Fibroblast of lung (primary cell): Measurements from ENCODE around the gene FAM107B. TPM values are rescaled to one million over a fixed set of nuclear protein-coding genes. Genes with fewer than 3 reads are reported as not detected.

Experiments used
- DNase-seq, 2 donors: peaks; one replicate each; pipeline versions ENCODE4 v3.0.0 to v3.0.0-alpha.2; 2010; ENCODE audit warnings: low read depth in 2 of 2
- H2AFZ ChIP-seq: 2 replicates; pipeline ENCODE4 v1.5.1; 2012; ENCODE audit warnings: low read length, control low read depth, inconsistent platforms
- H3K27ac ChIP-seq: 2 replicates; pipeline ENCODE4 v1.5.1; 2011; ENCODE audit warnings: low read length, control low read depth; ENCODE audit not compliant: insufficient read depth
- H3K27me3 ChIP-seq: 2 replicates; pipeline ENCODE4 v1.5.1; 2011; ENCODE audit warnings: mild to moderate bottlenecking, low read length; ENCODE audit not compliant: control insufficient read depth, insufficient read depth
- H3K36me3 ChIP-seq: 2 replicates; pipeline ENCODE4 v1.5.1; 2011; ENCODE audit warnings: low read length; ENCODE audit not compliant: control insufficient read depth, insufficient read depth
- H3K4me1 ChIP-seq: 2 replicates; pipeline ENCODE4 v1.5.1; 2011; ENCODE audit warnings: low read length; ENCODE audit not compliant: control insufficient read depth, insufficient read depth; ENCODE audit errors: extremely low read depth
- H3K4me2 ChIP-seq: 2 replicates; pipeline ENCODE4 v1.5.1; 2011; ENCODE audit warnings: low read length, control low read depth; ENCODE audit not compliant: insufficient read depth; ENCODE audit errors: extremely low read depth
- H3K4me3 ChIP-seq, 4 experiments: fragments of 200-600 bp in 1 of 4; sonication (generic) in 1 of 4; replicated peaks in 1 of 4; 2 replicates each; pipeline ENCODE4 v1.5.1; 2011 to 2016; ENCODE audit warnings: low read length in 4 of 4, low read depth in 3 of 4, mild to moderate bottlenecking in 3 of 4, control low read depth in 2 of 4, inconsistent platforms in 1 of 4, mixed read lengths in 1 of 4; ENCODE audit not compliant: insufficient read depth in 1 of 4; ENCODE audit errors: control extremely low read depth in 1 of 4
- H3K79me2 ChIP-seq: 2 replicates; pipeline ENCODE4 v1.5.1; 2012; ENCODE audit warnings: mild to moderate bottlenecking, low read length, inconsistent platforms; ENCODE audit not compliant: control insufficient read depth, insufficient read depth
- H3K9ac ChIP-seq: 2 replicates; pipeline ENCODE4 v1.5.1; 2011; ENCODE audit warnings: mild to moderate bottlenecking, low read length, control low read depth; ENCODE audit not compliant: insufficient read depth
- H3K9me3 ChIP-seq: 2 replicates; pipeline ENCODE4 v1.5.1; 2012; ENCODE audit warnings: low read depth, low read length; ENCODE audit not compliant: control insufficient read depth, insufficient read depth
- H4K20me1 ChIP-seq: 2 replicates; pipeline ENCODE4 v1.5.1; 2011; ENCODE audit warnings: low read length; ENCODE audit not compliant: control insufficient read depth, insufficient read depth; ENCODE audit errors: extremely low read depth
- EZH2 ChIP-seq: IDR thresholded peaks from 2 replicates; pipeline ENCODE4 v1.5.1; 2012; ENCODE audit warnings: low read length, control low read depth, mild to moderate bottlenecking; ENCODE audit errors: missing control alignments
- polyA plus RNA-seq, 2 donors: library from polyadenylated mRNA; depleted of rRNA in 1 of 2; stranded (reverse) in 1 of 2; unstranded in 1 of 2; fragments of >200 nt; gene quantifications; 2 replicates each; pipeline ENCODE4 v1.2.1, GENCODE V29; 2011 to 2012; ENCODE audit warnings: missing spikeins in 1 of 2
- total RNA-seq: library from RNA; depleted of rRNA; stranded (reverse); fragments of >200 nt; gene quantifications from 2 replicates; pipeline ENCODE4 v1.2.1, GENCODE V29; 2014
- TF ChIP-seq, protein P1 (sequence below), 2 donors: IDR thresholded peaks in 1 of 2; conservative IDR thresholded peaks in 1 of 2; 1 replicate in 1 of 2; 2 replicates in 1 of 2; pipeline ENCODE4 v1.5.1; 2011 to 2012; ENCODE audit warnings: low read length in 2 of 2, control low read depth in 1 of 2, inconsistent platforms in 1 of 2, low read depth in 1 of 2, mild to moderate bottlenecking in 1 of 2

Gene FAM107B
- total and polyA plus RNA-seq, 2 donors (not counting 1 experiment from before 2014, with no cell fraction given): 29.0 to 36.0 TPM

DNA sequence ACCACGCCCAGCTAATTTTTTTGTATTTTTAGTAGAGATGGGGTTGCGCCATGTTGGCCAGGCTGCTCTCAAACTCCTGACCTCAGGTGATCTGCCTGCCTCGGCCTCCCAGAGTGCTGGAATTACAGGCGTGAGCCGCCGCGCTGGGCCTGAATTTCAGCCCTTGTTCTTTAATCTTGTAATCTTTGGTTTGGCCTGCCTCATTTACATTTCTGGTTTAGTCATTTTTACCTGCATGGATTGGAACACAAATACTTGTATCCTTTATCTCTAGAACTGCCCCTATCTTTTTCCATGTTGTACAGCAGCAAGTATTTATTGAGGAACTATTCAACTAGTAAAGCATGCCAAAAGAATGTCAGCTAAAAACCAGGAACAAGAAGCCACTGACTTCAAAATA lies 248.4 kb downstream of the FAM107B start:
- H3K4me3 ChIP-seq: no peak overlapping the region
- no peaks in the 10 kb centered on the region for H3K27me3 ChIP-seq
- H3K4me1 ChIP-seq: no peaks in the 10 kb centered on the region
- no peak overlapping the region for H3K4me2 ChIP-seq
- DNase-seq: no peak
- no peaks in the 10 kb centered on the region for H3K79me2 ChIP-seq
- no peaks in the 10 kb centered on the region for H3K9me3 ChIP-seq
- H3K9ac ChIP-seq: no peak overlapping the region
- no peak overlapping the region for H3K27ac ChIP-seq
- H2AFZ ChIP-seq: no peak overlapping the region
- no peaks in the 10 kb centered on the region for H3K36me3 ChIP-seq
- H4K20me1 ChIP-seq: no peaks in the 10 kb centered on the region
- TF ChIP-seq EZH2: no peak
- TF ChIP-seq, protein P1, sequence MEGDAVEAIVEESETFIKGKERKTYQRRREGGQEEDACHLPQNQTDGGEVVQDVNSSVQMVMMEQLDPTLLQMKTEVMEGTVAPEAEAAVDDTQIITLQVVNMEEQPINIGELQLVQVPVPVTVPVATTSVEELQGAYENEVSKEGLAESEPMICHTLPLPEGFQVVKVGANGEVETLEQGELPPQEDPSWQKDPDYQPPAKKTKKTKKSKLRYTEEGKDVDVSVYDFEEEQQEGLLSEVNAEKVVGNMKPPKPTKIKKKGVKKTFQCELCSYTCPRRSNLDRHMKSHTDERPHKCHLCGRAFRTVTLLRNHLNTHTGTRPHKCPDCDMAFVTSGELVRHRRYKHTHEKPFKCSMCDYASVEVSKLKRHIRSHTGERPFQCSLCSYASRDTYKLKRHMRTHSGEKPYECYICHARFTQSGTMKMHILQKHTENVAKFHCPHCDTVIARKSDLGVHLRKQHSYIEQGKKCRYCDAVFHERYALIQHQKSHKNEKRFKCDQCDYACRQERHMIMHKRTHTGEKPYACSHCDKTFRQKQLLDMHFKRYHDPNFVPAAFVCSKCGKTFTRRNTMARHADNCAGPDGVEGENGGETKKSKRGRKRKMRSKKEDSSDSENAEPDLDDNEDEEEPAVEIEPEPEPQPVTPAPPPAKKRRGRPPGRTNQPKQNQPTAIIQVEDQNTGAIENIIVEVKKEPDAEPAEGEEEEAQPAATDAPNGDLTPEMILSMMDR (conservative IDR thresholded peaks at IDR 0.05 in 1 of 2, IDR thresholded peaks at IDR 0.05 in 1 of 2; ENCODE audit: low read depth in 1 of 2, low read length in 2 of 2): no peak

- Histone ChIP-seq H2AFZ (no peak overlapping the region), H3K79me2 (no peaks in the 10 kb centered on the region), H4K20me1 (no peaks in the 10 kb centered on the region), H3K9ac (no peak overlapping the region), H3K27me3 (no peaks in the 10 kb centered on the region), H3K4me1 (no peaks in the 10 kb centered on the region), H3K27ac (no peak overlapping the region), H3K4me2 (no peak overlapping the region), H3K36me3 (no peaks in the 10 kb centered on the region), H3K9me3 (no peaks in the 10 kb centered on the region), H3K4me3 (no peak overlapping the region)
- TF ChIP-seq, protein P1 (conservative IDR thresholded peaks at IDR 0.05 in 1 of 2, IDR thresholded peaks at IDR 0.05 in 1 of 2; ENCODE audit: low read depth in 1 of 2, low read length in 2 of 2): no peak
- TF ChIP-seq EZH2: no peak
- no peak for DNase-seq
These were observed 249.9 kb downstream of the FAM107B start for GRCh38 chr10:14524691-14525324.

DNA sequence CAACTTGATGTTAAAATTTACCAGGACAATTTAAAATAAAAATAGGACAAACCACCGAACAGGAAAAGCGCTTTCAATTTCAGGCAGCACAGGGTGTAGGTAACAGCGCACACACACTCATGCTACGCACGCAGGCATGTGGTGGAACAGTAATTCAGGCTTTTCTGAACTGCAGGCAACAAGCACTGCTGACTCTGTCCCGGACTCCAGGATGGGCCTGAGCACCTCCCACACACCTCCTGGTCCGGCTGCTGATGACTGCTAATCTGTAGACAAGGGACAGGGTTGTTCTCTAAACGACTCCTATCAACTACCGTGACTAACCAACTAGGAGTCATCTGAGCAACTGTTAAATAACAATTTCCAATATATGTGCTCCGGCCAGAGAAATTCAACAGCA lies 251.4 kb downstream of the FAM107B start:
- TF ChIP-seq, protein P1 (conservative IDR thresholded peaks at IDR 0.05 in 1 of 2, IDR thresholded peaks at IDR 0.05 in 1 of 2; ENCODE audit: low read depth in 1 of 2, low read length in 2 of 2): no peak
- no peak for TF ChIP-seq EZH2
- no peak overlapping the region for H2AFZ ChIP-seq
- H3K36me3 ChIP-seq: no peaks in the 10 kb centered on the region

More for the DNA sequence above, 251.4 kb downstream of the FAM107B start:
- no peak for DNase-seq
- H3K4me3 ChIP-seq: no peak overlapping the region
- H3K4me2 ChIP-seq: no peak overlapping the region
- H4K20me1 ChIP-seq: no peaks in the 10 kb centered on the region
- H3K27me3 ChIP-seq: no peaks in the 10 kb centered on the region
- no peaks in the 10 kb centered on the region for H3K4me1 ChIP-seq
- H3K27ac ChIP-seq: no peak overlapping the region
- no peaks in the 10 kb centered on the region for H3K79me2 ChIP-seq
- H3K9ac ChIP-seq: no peak overlapping the region
- H3K9me3 ChIP-seq: no peaks in the 10 kb centered on the region
